Right renal cortex interstitium (tissue), 3 donors: ENCODE measurements around the gene NCOA3. TPM values are rescaled to one million over a fixed set of nuclear protein-coding genes. Genes with fewer than 3 reads are reported as not detected.
"Not testable (repeated sequence)": the region's sequence is repeated elsewhere in the genome, so short reads cannot be mapped to it uniquely, and the experiment has no call there.

ENCODE experiments used
- DNase-seq, 3 donors: peaks; one replicate each; pipeline ENCODE4 v3.0.0-alpha.2; 2013; ENCODE audit warnings: low read depth in 3 of 3, low spot score in 2 of 3
- polyA plus RNA-seq, 3 donors: library from polyadenylated mRNA; unstranded; fragments of 120-200 nt; gene quantifications; one replicate each; pipeline ENCODE4 v1.2.1, GENCODE V29; 2013; ENCODE audit not compliant: insufficient read length in 3 of 3

The NCOA3 gene
- polyA plus RNA-seq, 3 donors = 34.2 to 36.6 (median 35.3) TPM

GRCh38 chr20:47558295-47559066 is 56.8 kb downstream of the NCOA3 start:
- no peak for DNase-seq

- DNase-seq = no peak
These were observed 57.5 kb downstream of the NCOA3 start for GRCh38 chr20:47559141-47559540.

- no peak for DNase-seq
These were observed 59.5 kb downstream of the NCOA3 start for GRCh38 chr20:47561180-47561579.

GRCh38 chr20:47561603-47562583 is 60.2 kb downstream of the NCOA3 start:
- no peak for DNase-seq

GRCh38 chr20:47566269-47566668 is 64.6 kb downstream of the NCOA3 start:
- no peak for DNase-seq

GRCh38 chr20:47568019-47568418 is 66.3 kb downstream of the NCOA3 start:
- peak in 1 of 3 donors; percentile 52 for DNase-seq

GRCh38 chr20:47568837-47569410 is 67.2 kb downstream of the NCOA3 start:
- no peak for DNase-seq

GRCh38 chr20:47571426-47571825 is 69.7 kb downstream of the NCOA3 start:
- no peak for DNase-seq

GRCh38 chr20:47572105-47572729 is 70.5 kb downstream of the NCOA3 start:
- no peak for DNase-seq

GRCh38 chr20:47573559-47573958 is 71.9 kb downstream of the NCOA3 start:
- DNase-seq = no peak

GRCh38 chr20:47574616-47575364 is 73.1 kb downstream of the NCOA3 start:
- DNase-seq = no peak

GRCh38 chr20:47576516-47577033 is 74.9 kb downstream of the NCOA3 start:
- DNase-seq = peak; percentile 84 to 94 (median 89)

- DNase-seq = no peak
These were observed 75.6 kb downstream of the NCOA3 start for GRCh38 chr20:47577314-47577713.

- DNase-seq = no peak
These were observed 76.9 kb downstream of the NCOA3 start for GRCh38 chr20:47578543-47578942.

GRCh38 chr20:47580686-47581085 is 79.0 kb downstream of the NCOA3 start:
- not testable (repeated sequence) for DNase-seq

- DNase-seq = no peak
These were observed 79.4 kb downstream of the NCOA3 start for GRCh38 chr20:47581090-47581489.

- DNase-seq = no peak
These were observed 81.9 kb downstream of the NCOA3 start for GRCh38 chr20:47583551-47583950.

- no peak for DNase-seq
These were observed 83.5 kb downstream of the NCOA3 start for GRCh38 chr20:47585087-47585747.

GRCh38 chr20:47586649-47587294 is 85.1 kb downstream of the NCOA3 start:
- no peak for DNase-seq
